ENCODE results near the gene C2CD2. TPM values are rescaled to one million over a fixed set of nuclear protein-coding genes. Genes with fewer than 3 reads are reported as not detected.

Gene C2CD2
- total RNA-seq, 6 experiments from 2014 or later: 7.3 to 11.4 (median 8.3) TPM

- no peaks in the 10 kb centered on the region for H3K9me3 ChIP-seq
- no peak for ATAC-seq
- no peaks in the 10 kb centered on the region for H3K4me1 ChIP-seq
- H3K27me3 ChIP-seq: no peaks in the 10 kb centered on the region
- intact Hi-C loops (cut with DNase I): no loop called here
- DNase-seq: no peak
- no peak overlapping the region for H3K27ac ChIP-seq
- no peaks in the 10 kb centered on the region for H3K36me3 ChIP-seq
- TF ChIP-seq CTCF (IDR thresholded peaks at IDR 0.05) (no peak), POLR2A (IDR thresholded peaks at IDR 0.05) (no peak)
- WGBS (ENCODE audit: insufficient coverage, low coverage, low lambda C conversion rate, missing lambda C conversion rate): 78% methylated on average over 9 of the region's 23 CpGs
- H3K4me3 ChIP-seq: no peak overlapping the region
Measured at GRCh38 chr21:41851090-41851790, 102.6 kb downstream of the C2CD2 start.

- H3K4me1 ChIP-seq: no peaks in the 10 kb centered on the region
- TF ChIP-seq CTCF (IDR thresholded peaks at IDR 0.05) (no peak), POLR2A (IDR thresholded peaks at IDR 0.05) (no peak)
- no peaks in the 10 kb centered on the region for H3K27me3 ChIP-seq
- DNase-seq (no peak), ATAC-seq (no peak)
- H3K27ac ChIP-seq: no peak overlapping the region
- intact Hi-C loops (cut with DNase I): no loop called here
- no peaks in the 10 kb centered on the region for H3K36me3 ChIP-seq
- no peaks in the 10 kb centered on the region for H3K9me3 ChIP-seq
- H3K4me3 ChIP-seq: no peak overlapping the region
- 95% methylated on average over 9 of the region's 9 CpGs for WGBS (ENCODE audit: insufficient coverage, low coverage, low lambda C conversion rate, missing lambda C conversion rate)
Measured at GRCh38 chr21:41850085-41850484, 103.7 kb downstream of the C2CD2 start.

GRCh38 chr21:41848958-41849580, 104.7 kb downstream of the C2CD2 start:
- H3K4me3 ChIP-seq: no peak overlapping the region
- H3K9me3 ChIP-seq: no peaks in the 10 kb centered on the region
- ATAC-seq (no peak), DNase-seq (no peak)
- TF ChIP-seq POLR2A (IDR thresholded peaks at IDR 0.05) (no peak), CTCF (IDR thresholded peaks at IDR 0.05) (no peak)
- H3K27ac ChIP-seq: no peak overlapping the region
- no peaks in the 10 kb centered on the region for H3K4me1 ChIP-seq
- 81% methylated on average over 7 of the region's 15 CpGs for WGBS (ENCODE audit: insufficient coverage, low coverage, low lambda C conversion rate, missing lambda C conversion rate)
- intact Hi-C loops (cut with DNase I): no loop called here
- H3K36me3 ChIP-seq: no peaks in the 10 kb centered on the region
- no peaks in the 10 kb centered on the region for H3K27me3 ChIP-seq

- intact Hi-C loops (cut with DNase I): no loop called here
- no peak for DNase-seq
- TF ChIP-seq POLR2A (IDR thresholded peaks at IDR 0.05) (no peak), CTCF (IDR thresholded peaks at IDR 0.05) (no peak)
- H3K9me3 ChIP-seq: no peaks in the 10 kb centered on the region
- H3K27me3 ChIP-seq: no peaks in the 10 kb centered on the region
- H3K27ac ChIP-seq: no peak overlapping the region
- 58% methylated on average over 6 of the region's 8 CpGs for WGBS (ENCODE audit: insufficient coverage, low coverage, low lambda C conversion rate, missing lambda C conversion rate)
- ATAC-seq: no peak
- H3K4me1 ChIP-seq: no peaks in the 10 kb centered on the region
- H3K36me3 ChIP-seq: no peaks in the 10 kb centered on the region
- no peak overlapping the region for H3K4me3 ChIP-seq
Measured at GRCh38 chr21:41848533-41848932, 105.3 kb downstream of the C2CD2 start.

All from right lobe of liver (tissue), 6 donors.